SK-N-SH (cell line): ENCODE results near the gene PCSK6. TPM values are rescaled to one million over a fixed set of nuclear protein-coding genes. Genes with fewer than 3 reads are reported as not detected.

Experiments used
- CTCF ChIA-PET: fragments of 300-600, 350-600 bp; formaldehyde crosslinking; extraction: SDS; loops from one replicate; lab custom pipeline; 2021; lab: Yijun Ruan, JAX
- POLR2A ChIA-PET: fragments of 350-600 bp; sonication (Branson Sonifier 250); formaldehyde crosslinking; extraction: SDS; loops from one replicate; lab custom pipeline; 2020; ENCODE audit warnings: antibody characterized with exemption, inconsistent platforms; lab: Yijun Ruan, JAX
- DNase-seq: peaks from one replicate; pipeline ENCODE4 v3.0.0; 2012
- H2AFZ ChIP-seq: fragments of 200-600 bp; sonication (generic); 2 replicates; pipeline ENCODE4 v1.8.1; 2016; ENCODE audit warnings: antibody characterized with exemption, mild to moderate bottlenecking, low read depth
- H3F3A ChIP-seq: fragments of 200-600 bp; sonication (generic); replicated peaks from 2 replicates; pipeline ENCODE3; 2016; ENCODE audit warnings: antibody characterized with exemption, mild to moderate bottlenecking; ENCODE audit not compliant: insufficient read depth
- H3K27ac ChIP-seq, 2 experiments: fragments of 200-500 bp in 1 of 2; fragments of 200-600 bp in 1 of 2; sonication (Bioruptor generic) in 1 of 2; sonication (generic), shearing (Covaris generic) in 1 of 2; 2 replicates each; pipeline versions ENCODE4 v1.5.1 to v1.6.1; 2014 to 2016; ENCODE audit warnings: low read depth in 2 of 2, inconsistent platforms in 1 of 2, low read length in 1 of 2, mild to moderate bottlenecking in 1 of 2, mixed read lengths in 1 of 2
- H3K27me3 ChIP-seq: fragments of 200-600 bp; sonication (generic), shearing (Covaris generic); 2 replicates; pipeline ENCODE4 v1.6.1; 2016; ENCODE audit warnings: mixed run types; ENCODE audit not compliant: insufficient read depth
- H3K36me3 ChIP-seq, 2 experiments: fragments of 200-500 bp in 1 of 2; fragments of 200-600 bp in 1 of 2; sonication (Bioruptor generic) in 1 of 2; sonication (generic) in 1 of 2; replicated peaks in 1 of 2; 2 replicates each; pipeline versions ENCODE3 to v1.5.1; 2014 to 2016; ENCODE audit warnings: low read length in 1 of 2, mild to moderate bottlenecking in 1 of 2; ENCODE audit not compliant: insufficient read depth in 2 of 2, control insufficient read depth in 1 of 2
- H3K4me1 ChIP-seq, 2 experiments: fragments of 200-500 bp in 1 of 2; fragments of 200-600 bp in 1 of 2; sonication (Bioruptor generic) in 1 of 2; sonication (generic), shearing (Covaris generic) in 1 of 2; 2 replicates each; pipeline versions ENCODE4 v1.5.1 to v1.6.1; 2014 to 2016; ENCODE audit warnings: low read depth in 1 of 2, low read length in 1 of 2, mixed run types in 1 of 2; ENCODE audit not compliant: insufficient read depth in 2 of 2, control insufficient read depth in 1 of 2
- H3K4me2 ChIP-seq: fragments of 200-600 bp; sonication (generic), shearing (Covaris generic); 2 replicates; pipeline ENCODE4 v1.6.1; 2017; ENCODE audit warnings: mixed run types
- H3K4me3 ChIP-seq, 2 experiments: fragments of 200-500 bp in 1 of 2; fragments of 200-600 bp in 1 of 2; sonication (Bioruptor generic) in 1 of 2; sonication (generic), shearing (Covaris generic) in 1 of 2; 2 replicates each; pipeline versions ENCODE4 v1.5.1 to v1.8.1; 2014 to 2016; ENCODE audit warnings: low read depth in 2 of 2, inconsistent platforms in 1 of 2, low read length in 1 of 2, mild to moderate bottlenecking in 1 of 2, mixed read lengths in 1 of 2, moderate library complexity in 1 of 2
- H3K79me2 ChIP-seq: fragments of 200-600 bp; sonication (generic); 2 replicates; pipeline ENCODE4 v1.8.1; 2017; ENCODE audit warnings: mild to moderate bottlenecking; ENCODE audit not compliant: insufficient read depth
- H3K9ac ChIP-seq: fragments of 200-600 bp; sonication (generic); 2 replicates; pipeline ENCODE4 v1.6.1; 2017; ENCODE audit warnings: mixed run types
- H3K9me2 ChIP-seq: fragments of 200-600 bp; sonication (generic); 2 replicates; pipeline ENCODE4 v1.6.1; 2017; ENCODE audit warnings: mixed run types
- H3K9me3 ChIP-seq: fragments of 200-600 bp; sonication (generic); 2 replicates; pipeline ENCODE4 v1.6.1; 2017; ENCODE audit warnings: mixed run types, mild to moderate bottlenecking, moderate library complexity
- H4K20me1 ChIP-seq: fragments of 200-600 bp; sonication (generic); 2 replicates; pipeline ENCODE4 v1.6.1; 2017; ENCODE audit warnings: mild to moderate bottlenecking, mixed run types; ENCODE audit not compliant: insufficient read depth
- CTCF ChIP-seq: fragments of 200-600 bp; sonication (generic); IDR thresholded peaks from 2 replicates; pipeline ENCODE4 v1.6.1; 2017; ENCODE audit warnings: antibody characterized with exemption, mild to moderate bottlenecking, moderate library complexity
- EP300 ChIP-seq, 2 experiments: IDR thresholded peaks; 2 replicates each; pipeline versions ENCODE4 v1.4.0 to v1.6.1; 2012; ENCODE audit warnings: borderline replicate concordance in 1 of 2, low read depth in 1 of 2, low read length in 1 of 2
- FOXJ3 ChIP-seq: sonication (generic); formaldehyde crosslinking; IDR thresholded peaks from 2 replicates; pipeline ENCODE4 v1.5.1; 2020; ENCODE audit warnings: mild to moderate bottlenecking, missing genetic modification reagents
- MXI1 ChIP-seq: IDR thresholded peaks from 2 replicates; pipeline ENCODE4 v1.6.1; 2012; ENCODE audit warnings: mild to moderate bottlenecking, low read depth, low read length, improper control_type of control experiment
- NFIC ChIP-seq: IDR thresholded peaks from 2 replicates; pipeline ENCODE4 v1.4.0; 2012; ENCODE audit warnings: borderline replicate concordance
- POLR2AphosphoS5 ChIP-seq: IDR thresholded peaks from 2 replicates; pipeline ENCODE4 v1.6.1; 2012; ENCODE audit warnings: low read depth, low read length
- REST ChIP-seq: IDR thresholded peaks from 2 replicates; pipeline ENCODE4 v1.6.1; 2012; ENCODE audit warnings: mild to moderate bottlenecking, low read depth, low read length, moderate library complexity
- RFX5 ChIP-seq: IDR thresholded peaks from 2 replicates; pipeline ENCODE4 v1.6.1; 2012; ENCODE audit warnings: mild to moderate bottlenecking, improper control_type of control experiment, low read length
- SMC3 ChIP-seq: IDR thresholded peaks from 2 replicates; pipeline ENCODE4 v1.6.1; 2012; ENCODE audit warnings: low read depth, low read length, improper control_type of control experiment
- TEAD4 ChIP-seq: IDR thresholded peaks from 2 replicates; pipeline ENCODE4 v1.4.0; 2012; ENCODE audit warnings: mild to moderate bottlenecking, borderline replicate concordance; ENCODE audit not compliant: insufficient read depth
- ZBTB33 ChIP-seq: IDR thresholded peaks from 2 replicates; pipeline ENCODE4 v1.4.0; 2012; ENCODE audit warnings: low read depth, borderline replicate concordance
- WGBS: methylation state at CpG from one replicate; pipeline ENCODE4 v1.1.6; 2017; ENCODE audit warnings: low lambda C conversion rate; 5-methylcytosine and 5-hydroxymethylcytosine counted together
- polyA plus RNA-seq, 3 experiments: library from polyadenylated mRNA; depleted of rRNA; stranded (reverse); fragments of >200 nt; gene quantifications; 2 replicates each; pipeline ENCODE4 v1.2.3, GENCODE V29; 2012

Gene PCSK6
- polyA plus RNA-seq, 1 of the 3 experiments (the other 2 are of a cell fraction), result 0.03 TPM

GRCh38 chr15:101497017-101497416, 7.5 kb upstream of the PCSK6 start (continued):
- TF ChIP-seq REST, result no peak
- TF ChIP-seq EP300 (IDR thresholded peaks at IDR 0.05; ENCODE audit: borderline replicate concordance in 1 of 2, low read depth in 1 of 2, low read length in 1 of 2), result no peak
- TF ChIP-seq POLR2AphosphoS5, result no peak
- TF ChIP-seq RFX5, result no peak

- Histone ChIP-seq H3K79me2 (no peaks in the 10 kb centered on the region), H3K9ac (no peak overlapping the region), H3K9me3 (no peaks in the 10 kb centered on the region), H4K20me1 (no peaks in the 10 kb centered on the region), H2AFZ (no peak overlapping the region), H3K4me2 (no peak overlapping the region), H3K36me3 (no peaks in the 10 kb centered on the region), H3F3A (no peaks in the 10 kb centered on the region), H3K4me3 (no peak overlapping the region), H3K4me1 (peaks cover 0 to 6% of the 10 kb centered on the region in 2 experiments; a peak in 1 of 4 replicates), H3K27me3 (no peaks in the 10 kb centered on the region), H3K27ac (no peak overlapping the region), H3K9me2 (no peaks in the 10 kb centered on the region)
- ChIA-PET POLR2A (no interaction called here), CTCF (interaction anchor here (1.8 kb wide), 1 partner anchor 145 kb away, joined by 7 read pairs; no protein-coding TSS in a partner anchor)
- WGBS, result 56% methylated on average over 23 of the region's 23 CpGs
- no peak for TF ChIP-seq RFX5
- DNase-seq, result no peak
These were observed 6.9 kb upstream of the PCSK6 start for GRCh38 chr15:101496198-101496986.

- no peak overlapping the region for H3K4me3 ChIP-seq
- no peak overlapping the region for H2AFZ ChIP-seq
- H4K20me1 ChIP-seq, result no peaks in the 10 kb centered on the region
- H3K9me3 ChIP-seq, result no peaks in the 10 kb centered on the region
- no peak overlapping the region for H3K4me2 ChIP-seq
- H3F3A ChIP-seq, result no peaks in the 10 kb centered on the region
- TF ChIP-seq CTCF (no peak), POLR2AphosphoS5 (no peak), ZBTB33 (no peak), TEAD4 (no peak), MXI1 (no peak), FOXJ3 (CRISPR knock-in tag) (no peak), NFIC (no peak), SMC3 (no peak)
- ChIA-PET POLR2A (no interaction called here), CTCF (interaction anchor here (1.8 kb wide), 1 partner anchor 146 kb away, joined by 7 read pairs; no protein-coding TSS in a partner anchor)
- no peaks in the 10 kb centered on the region for H3K9me2 ChIP-seq
- H3K27me3 ChIP-seq, result no peaks in the 10 kb centered on the region
- no peak overlapping the region for H3K9ac ChIP-seq
- 68% methylated on average over 22 of the region's 22 CpGs for WGBS
- peaks cover 0 to 4% of the 10 kb centered on the region in 2 experiments; a peak in 1 of 4 replicates for H3K4me1 ChIP-seq
- no peak for DNase-seq
- H3K36me3 ChIP-seq, result no peaks in the 10 kb centered on the region
- no peaks in the 10 kb centered on the region for H3K79me2 ChIP-seq
- no peak overlapping the region for H3K27ac ChIP-seq
These were observed 6.1 kb upstream of the PCSK6 start for GRCh38 chr15:101495334-101496197.
